A673 (cell line): Measurements from ENCODE around the gene IQGAP1. TPM values are rescaled to one million over a fixed set of nuclear protein-coding genes. Genes with fewer than 3 reads are reported as not detected.
"Not testable (repeated sequence)": the region's sequence is repeated elsewhere in the genome, so short reads cannot be mapped to it uniquely, and the experiment has no call there.

Experiments used
- BruUV-seq: library from RNA; stranded (reverse); fragments of 400-500 nt; replicated peaks from 2 replicates; lab custom pipeline; 2021; lab: Mats Ljungman, UMichigan
- CTCF ChIA-PET: fragments of 300-600 bp; sonication (Branson Sonifier 250); formaldehyde crosslinking; loops from one replicate; lab custom pipeline; 2022; ENCODE audit warnings: antibody characterized with exemption; lab: Charles Lee
- POLR2A ChIA-PET: fragments of 300-600 bp; sonication (Branson Sonifier 250); formaldehyde crosslinking; loops from one replicate; lab custom pipeline; 2022; ENCODE audit warnings: antibody characterized with exemption; ENCODE audit not compliant: low non-redundant PET; lab: Charles Lee
- DNase-seq: peaks from one replicate; pipeline ENCODE4 v3.0.0-alpha.2; 2015; ENCODE audit warnings: low spot score
- H3K27ac ChIP-seq: fragments of 200-600 bp; sonication (generic); 2 replicates; pipeline ENCODE4 v1.5.1; 2016; ENCODE audit warnings: mixed run types, low read depth, mild to moderate bottlenecking, mixed read lengths, antibody characterized with exemption, low read length; ENCODE audit not compliant: poor library complexity, severe bottlenecking
- H3K27me3 ChIP-seq: fragments of 200-600 bp; sonication (generic); replicated peaks from 2 replicates; pipeline ENCODE4 v1.6.1; 2017; ENCODE audit warnings: mixed run types, low read depth, mild to moderate bottlenecking, mixed read lengths, antibody characterized with exemption, low read length; ENCODE audit not compliant: insufficient read depth, poor library complexity
- H3K36me3 ChIP-seq: fragments of 200-600 bp; sonication (generic); 2 replicates; pipeline ENCODE4 v1.6.1; 2016; ENCODE audit warnings: mixed run types, mild to moderate bottlenecking, mixed read lengths, antibody characterized with exemption, low read length; ENCODE audit not compliant: insufficient read depth, poor library complexity, severe bottlenecking
- H3K4me1 ChIP-seq: fragments of 200-600 bp; sonication (generic); 2 replicates; pipeline ENCODE4 v1.6.1; 2017; ENCODE audit warnings: mixed run types, mild to moderate bottlenecking, mixed read lengths, antibody characterized with exemption, low read length; ENCODE audit not compliant: insufficient read depth, poor library complexity, severe bottlenecking
- H3K4me3 ChIP-seq: fragments of 200-600 bp; sonication (generic); 2 replicates; pipeline ENCODE4 v1.5.1; 2016; ENCODE audit warnings: low read depth, mixed run types, mild to moderate bottlenecking, mixed read lengths, low read length; ENCODE audit not compliant: poor library complexity, severe bottlenecking
- H3K9me3 ChIP-seq: fragments of 200-600 bp; sonication (generic); 2 replicates; pipeline ENCODE4 v1.6.1; 2016; ENCODE audit warnings: mixed run types, low read depth, mild to moderate bottlenecking, mixed read lengths, antibody characterized with exemption, low read length; ENCODE audit not compliant: poor library complexity, severe bottlenecking
- EZH2 ChIP-seq: fragments of 200-600 bp; sonication (generic); IDR thresholded peaks from 2 replicates; pipeline ENCODE4 v1.6.1; 2017; ENCODE audit warnings: borderline replicate concordance, low read depth, mild to moderate bottlenecking, mixed read lengths, antibody characterized with exemption, low read length; ENCODE audit not compliant: poor library complexity, severe bottlenecking
- intact Hi-C: fragments of 100-400 bp; cut with micrococcal nuclease; formaldehyde crosslinking; loops from one replicate; pipeline ENCODE4 v1.10.0; 2022; ENCODE audit not compliant: unreplicated experiment
- total RNA-seq: library from RNA; stranded (reverse); gene quantifications from 2 replicates; pipeline ENCODE4 v1.2.3, GENCODE V29; 2021
- TF ChIP-seq, protein P1 (sequence below): fragments of 300-800, 200-600 bp; sonication (generic); conservative IDR thresholded peaks from 2 replicates; pipeline ENCODE4 v1.5.1; 2017; ENCODE audit warnings: low read depth, mild to moderate bottlenecking, antibody characterized with exemption, low read length, moderate library complexity, mixed read lengths

IQGAP1 gene
- total RNA-seq, 1 experiment from 2014 or later: 119 TPM

DNA sequence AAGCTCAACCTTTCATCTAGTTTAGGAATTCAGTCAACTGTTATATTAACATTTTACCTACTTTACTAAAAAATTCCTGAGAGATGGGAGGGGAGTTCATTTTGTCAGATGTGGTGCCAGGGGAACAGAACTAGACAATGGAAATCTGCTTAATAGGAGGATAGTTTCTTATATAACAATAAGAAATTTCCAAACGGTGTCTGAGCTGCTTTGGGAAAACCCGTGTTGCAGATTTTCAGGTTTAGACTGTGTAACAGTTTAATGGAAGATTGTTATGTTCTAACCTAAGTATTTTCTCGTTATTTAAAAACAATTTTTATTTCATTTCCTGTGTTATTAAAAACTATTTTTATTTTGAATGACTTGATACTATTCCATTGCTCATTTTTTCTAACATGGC is 19.3 kb downstream of the IQGAP1 start:
- no TSS peak for BruUV-seq
- intact Hi-C loops: no loop called here
- ChIA-PET CTCF (no interaction called here), POLR2A (interaction anchor here (0.5 to 0.6 kb wide), 2 partner anchors 21 to 104 kb away, joined by 3 to 8 read pairs; no protein-coding TSS in a partner anchor)
- Histone ChIP-seq H3K4me3 (no peak overlapping the region), H3K27ac (peak overlapping the region; percentile 29), H3K4me1 (peaks cover 45% of the 10 kb centered on the region), H3K27me3 (no peaks in the 10 kb centered on the region), H3K36me3 (no peaks in the 10 kb centered on the region), H3K9me3 (no peaks in the 10 kb centered on the region)
- TF ChIP-seq, protein P1, sequence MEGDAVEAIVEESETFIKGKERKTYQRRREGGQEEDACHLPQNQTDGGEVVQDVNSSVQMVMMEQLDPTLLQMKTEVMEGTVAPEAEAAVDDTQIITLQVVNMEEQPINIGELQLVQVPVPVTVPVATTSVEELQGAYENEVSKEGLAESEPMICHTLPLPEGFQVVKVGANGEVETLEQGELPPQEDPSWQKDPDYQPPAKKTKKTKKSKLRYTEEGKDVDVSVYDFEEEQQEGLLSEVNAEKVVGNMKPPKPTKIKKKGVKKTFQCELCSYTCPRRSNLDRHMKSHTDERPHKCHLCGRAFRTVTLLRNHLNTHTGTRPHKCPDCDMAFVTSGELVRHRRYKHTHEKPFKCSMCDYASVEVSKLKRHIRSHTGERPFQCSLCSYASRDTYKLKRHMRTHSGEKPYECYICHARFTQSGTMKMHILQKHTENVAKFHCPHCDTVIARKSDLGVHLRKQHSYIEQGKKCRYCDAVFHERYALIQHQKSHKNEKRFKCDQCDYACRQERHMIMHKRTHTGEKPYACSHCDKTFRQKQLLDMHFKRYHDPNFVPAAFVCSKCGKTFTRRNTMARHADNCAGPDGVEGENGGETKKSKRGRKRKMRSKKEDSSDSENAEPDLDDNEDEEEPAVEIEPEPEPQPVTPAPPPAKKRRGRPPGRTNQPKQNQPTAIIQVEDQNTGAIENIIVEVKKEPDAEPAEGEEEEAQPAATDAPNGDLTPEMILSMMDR: no peak
- TF ChIP-seq EZH2: no peak
- no peak for DNase-seq

DNA sequence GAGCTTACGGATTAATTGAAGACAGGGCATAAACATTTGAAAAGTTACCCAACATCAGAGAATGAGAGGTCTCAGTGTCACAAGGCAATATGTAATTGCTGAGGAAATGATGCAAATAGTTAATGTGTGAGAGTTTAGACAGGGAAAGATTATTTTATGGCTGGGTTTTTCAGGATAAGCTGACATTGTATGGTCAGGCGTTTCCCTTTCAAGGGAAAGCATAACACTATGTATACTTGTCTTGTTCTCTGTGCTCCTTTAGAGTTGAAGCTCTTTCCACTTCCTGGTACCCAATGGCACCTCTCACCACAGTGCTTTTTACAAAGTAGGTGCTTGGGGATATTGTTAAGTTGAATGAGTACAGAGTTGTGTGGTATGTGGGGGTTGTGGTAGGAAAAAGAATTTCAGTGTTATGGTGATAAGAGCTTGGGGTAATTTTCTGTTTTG is 19.9 kb downstream of the IQGAP1 start:
- DNase-seq: no peak

DNA sequence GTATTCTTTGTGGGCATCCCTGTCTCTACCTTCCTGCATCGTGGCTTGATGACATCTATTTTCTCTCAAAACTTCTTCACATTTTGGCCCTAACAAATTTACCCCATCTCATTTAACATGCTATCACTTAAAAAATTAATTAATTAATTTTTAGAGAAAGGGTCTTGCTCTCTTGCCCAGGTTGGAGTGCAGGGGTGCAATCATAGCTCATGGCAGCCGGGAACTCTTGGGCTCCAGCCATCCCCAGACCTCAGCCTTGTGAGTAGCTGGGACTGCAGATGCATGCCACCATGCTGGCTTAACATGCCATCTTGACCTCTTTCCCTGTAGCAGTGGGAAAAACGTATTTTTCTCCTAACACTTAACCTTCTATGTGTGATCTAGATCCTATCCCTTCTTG is 20.6 kb downstream of the IQGAP1 start:
- BruUV-seq: no TSS peak
- intact Hi-C loops: no loop called here
- no peaks in the 10 kb centered on the region for H3K27me3 ChIP-seq
- no peaks in the 10 kb centered on the region for H3K36me3 ChIP-seq
- H3K9me3 ChIP-seq: no peaks in the 10 kb centered on the region
- no peak overlapping the region for H3K27ac ChIP-seq
- CTCF ChIA-PET: no interaction called here
- H3K4me1 ChIP-seq: peaks cover 50% of the 10 kb centered on the region
- H3K4me3 ChIP-seq: no peak overlapping the region
- DNase-seq: no peak
- TF ChIP-seq EZH2: no peak
- TF ChIP-seq, protein P1: no peak
- POLR2A ChIA-PET: no interaction called here

More for the DNA sequence above, 19.9 kb downstream of the IQGAP1 start:
- Histone ChIP-seq H3K36me3 (no peaks in the 10 kb centered on the region), H3K9me3 (no peaks in the 10 kb centered on the region), H3K4me3 (no peak overlapping the region), H3K27me3 (no peaks in the 10 kb centered on the region), H3K4me1 (peaks cover 42% of the 10 kb centered on the region), H3K27ac (peak overlapping the region; percentile 29)
- ChIA-PET POLR2A (interaction anchor here (0.6 kb wide), 1 partner anchor 103 kb away, joined by 3 read pairs; no protein-coding TSS in a partner anchor), CTCF (no interaction called here)
- TF ChIP-seq, protein P1: no peak
- no peak for TF ChIP-seq EZH2
- intact Hi-C loops: no loop called here
- no TSS peak for BruUV-seq

DNA sequence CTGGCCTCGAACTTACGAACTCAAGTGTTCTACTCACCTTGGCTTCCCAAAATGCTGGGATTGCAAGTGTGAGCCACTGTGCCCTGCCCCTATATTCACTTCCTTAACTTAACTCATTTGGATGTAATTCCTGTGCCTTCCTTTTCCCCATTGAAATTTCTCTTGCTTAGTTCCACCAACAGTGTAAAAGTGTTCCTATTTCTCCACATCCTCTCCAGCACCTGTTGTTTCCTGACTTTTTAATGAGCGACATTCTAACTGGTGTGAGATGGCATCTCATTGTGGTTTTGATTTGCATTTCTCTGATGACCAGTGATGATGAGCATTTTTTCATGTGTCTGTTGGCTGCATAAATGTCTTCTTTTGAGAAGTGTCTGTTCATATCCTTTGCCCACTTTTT is 21.5 kb downstream of the IQGAP1 start:
- CTCF ChIA-PET, BruUV-seq, DNase-seq, intact Hi-C loops, H3K27ac ChIP-seq, H3K36me3 ChIP-seq, H3K9me3 ChIP-seq, H3K27me3 ChIP-seq, H3K4me3 ChIP-seq, POLR2A ChIA-PET: not testable (repeated sequence)
- H3K4me1 ChIP-seq: peaks cover 50% of the 10 kb centered on the region

DNA sequence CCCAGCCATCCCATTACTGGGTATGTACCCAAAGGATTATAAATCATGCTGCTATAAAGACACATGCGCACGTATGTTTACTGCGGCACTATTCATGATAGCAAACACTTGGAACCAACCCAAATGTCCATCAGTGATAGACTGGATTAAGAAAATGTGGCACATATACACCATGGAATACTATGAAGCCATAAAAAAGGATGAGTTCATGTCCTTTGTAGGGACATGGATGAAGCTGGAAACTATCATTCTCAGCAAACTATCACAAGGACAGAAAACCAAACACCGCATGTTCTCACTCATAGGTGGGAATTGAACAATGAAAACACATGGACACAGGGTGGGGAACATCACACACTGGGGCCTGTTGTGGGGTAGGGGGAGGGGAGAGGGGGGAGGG is 22.3 kb downstream of the IQGAP1 start:
- H3K36me3 ChIP-seq, POLR2A ChIA-PET, DNase-seq, H3K4me3 ChIP-seq, H3K27ac ChIP-seq, H3K27me3 ChIP-seq, intact Hi-C loops, H3K9me3 ChIP-seq, BruUV-seq, CTCF ChIA-PET: not testable (repeated sequence)
- H3K4me1 ChIP-seq: peaks cover 49% of the 10 kb centered on the region
